ENCODE results near the gene CPXM1.
"Not testable (repeated sequence)": the region's sequence is repeated elsewhere in the genome, so short reads cannot be mapped to it uniquely, and the experiment has no call there.

Gene CPXM1

GRCh38 chr20:2799688-2800520 lies 523 bp downstream of the CPXM1 start:
- DNase-seq, result peak in 2 of 4 experiments; percentile 27 to 39

DNA sequence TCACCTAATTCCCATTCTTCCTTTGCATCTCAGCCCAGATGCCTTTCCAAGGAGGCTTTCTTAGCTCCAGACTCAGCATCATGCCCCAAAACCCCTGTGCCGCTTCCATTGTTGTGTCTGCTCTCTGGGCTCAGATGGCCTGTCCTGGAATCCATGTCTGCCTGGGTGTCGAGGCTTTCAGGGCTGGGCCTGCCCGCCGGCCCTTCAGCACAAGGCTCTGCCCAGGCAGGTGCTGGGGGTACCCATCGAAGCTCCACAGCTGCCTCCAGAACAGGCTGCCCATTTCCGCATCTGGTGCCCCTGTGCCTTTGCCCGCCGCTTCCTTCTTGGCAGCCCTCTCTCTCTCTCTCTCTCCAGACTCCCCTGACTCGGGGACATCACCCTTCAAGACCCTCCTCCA lies 1.2 kb downstream of the CPXM1 start:
- no peak for DNase-seq

DNA sequence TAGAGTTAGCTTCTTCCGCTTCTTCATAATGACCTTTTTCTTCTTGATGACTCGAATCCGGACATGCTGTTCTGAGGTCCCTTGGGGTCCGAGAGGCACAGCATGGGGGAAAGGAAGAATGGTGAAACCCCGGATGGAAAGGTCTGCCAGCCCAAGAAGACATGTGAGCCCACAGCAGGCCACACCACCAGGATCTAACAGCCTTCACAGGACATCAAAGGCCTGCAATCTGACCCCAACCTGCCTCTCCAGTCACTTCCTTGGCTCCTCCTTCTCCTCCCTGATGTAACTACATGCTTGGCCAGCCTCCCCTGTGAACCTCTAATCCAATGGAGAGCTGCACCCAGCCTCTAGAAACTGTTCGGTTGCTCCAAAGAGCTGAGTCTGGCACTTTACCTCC lies 1.6 kb downstream of the CPXM1 start:
- no peak for DNase-seq

- no peak for DNase-seq
Observed at GRCh38 chr20:2798095-2798805, 2.2 kb downstream of the CPXM1 start.

DNA sequence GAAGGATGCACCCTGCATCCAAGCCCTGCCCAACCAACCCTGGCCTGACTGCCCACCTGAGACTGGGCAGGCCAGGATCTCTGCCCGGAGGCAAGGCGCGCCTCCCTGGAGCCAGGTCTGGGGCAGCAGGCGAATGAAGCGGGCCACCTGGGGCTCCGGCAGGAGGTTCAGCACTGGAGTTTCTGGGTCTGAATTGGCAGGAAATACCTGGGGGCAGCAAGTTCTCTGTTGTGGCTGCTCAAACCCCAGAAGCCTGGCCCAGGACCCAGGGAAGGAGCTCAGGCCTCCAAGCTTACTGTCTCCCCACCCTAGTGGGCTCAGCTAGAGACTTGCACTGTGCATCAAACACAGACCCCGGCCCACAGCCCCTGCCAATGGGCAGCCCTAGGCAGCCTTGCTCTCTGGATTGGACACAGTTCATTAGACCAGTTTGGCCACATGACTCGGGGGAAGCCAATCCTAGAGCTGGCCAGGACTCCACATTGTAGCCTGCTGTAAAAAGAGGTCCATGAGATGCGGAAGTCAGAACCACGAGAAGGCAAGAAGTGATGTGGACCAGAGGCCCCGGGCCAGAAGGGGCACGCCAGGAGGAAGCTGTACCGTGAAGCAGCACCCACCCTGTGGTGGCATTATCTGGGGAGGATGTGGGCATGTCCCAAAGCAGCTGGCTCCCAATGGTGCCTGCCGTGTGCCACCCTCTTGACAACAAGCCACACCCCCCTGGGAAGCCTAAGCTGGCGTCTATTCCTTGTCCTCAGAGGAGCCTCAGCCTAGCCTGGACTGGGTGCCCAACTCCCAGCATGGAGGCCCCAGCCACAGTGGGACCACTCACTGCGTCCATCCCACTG lies 3.1 kb downstream of the CPXM1 start:
- no peak for DNase-seq

GRCh38 chr20:2796011-2796660 lies 4.3 kb downstream of the CPXM1 start:
- no peak for DNase-seq

GRCh38 chr20:2795451-2795850 lies 5.0 kb downstream of the CPXM1 start:
- no peak for DNase-seq

DNA sequence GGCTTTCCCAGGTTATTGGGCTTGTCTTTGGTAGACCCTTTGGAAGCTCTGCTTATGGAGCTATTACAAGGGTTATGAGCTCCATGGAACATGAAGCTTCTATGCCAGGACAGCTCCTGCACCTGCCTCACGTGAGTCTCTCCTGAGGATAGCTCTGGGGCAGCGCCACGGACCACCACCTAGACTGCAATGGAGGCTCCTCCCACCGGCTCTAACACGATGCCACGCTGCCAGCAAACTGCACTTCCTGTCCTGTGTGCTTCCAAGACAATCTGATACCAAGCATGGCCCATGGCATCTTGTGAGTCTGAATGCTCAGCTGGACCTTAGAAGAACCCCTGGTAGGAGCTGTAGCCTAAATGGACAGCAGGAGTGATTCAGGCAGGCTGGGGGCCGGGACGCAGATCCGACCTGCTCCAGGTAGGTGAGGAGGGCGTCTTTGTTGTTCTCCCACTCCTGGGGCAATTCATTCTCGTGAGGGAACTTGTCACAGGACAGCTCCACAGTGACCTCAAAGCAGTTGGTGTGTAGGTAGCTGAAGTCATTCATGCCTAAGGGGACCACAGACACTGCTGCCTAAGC lies 5.5 kb downstream of the CPXM1 start:
- no peak for DNase-seq

DNA sequence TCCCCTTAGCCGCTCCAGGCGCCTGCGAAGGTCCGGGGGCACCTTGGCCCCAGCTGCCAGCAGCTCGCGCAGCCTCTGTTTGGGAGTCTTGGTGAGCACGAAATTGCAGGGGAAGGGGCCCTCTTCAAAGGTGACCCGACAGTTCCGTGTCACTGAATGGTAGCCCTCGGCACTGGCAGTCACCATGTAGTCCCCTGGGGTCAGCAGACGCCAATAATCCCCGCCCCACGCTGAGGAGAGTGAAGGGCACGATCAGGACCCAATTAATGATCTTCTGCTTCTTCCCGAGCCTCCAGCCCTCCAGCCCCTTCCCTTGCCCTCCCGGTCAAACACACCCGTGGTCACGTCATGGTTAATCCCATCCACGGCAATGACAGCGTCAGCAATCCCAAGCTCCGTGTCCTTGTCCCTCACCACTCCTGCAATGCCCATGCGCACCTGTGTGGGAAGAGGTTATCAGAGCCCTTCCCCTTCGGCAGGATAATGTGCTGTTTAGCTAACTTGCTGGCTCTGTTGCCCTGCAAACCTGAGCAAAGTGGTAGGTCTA lies 6.2 kb downstream of the CPXM1 start:
- DNase-seq, result no peak

- DNase-seq, result no peak
Observed at GRCh38 chr20:2793471-2793870, 7.0 kb downstream of the CPXM1 start.

- DNase-seq, result no peak
Observed at GRCh38 chr20:2783908-2784566, 16.4 kb downstream of the CPXM1 start.

DNA sequence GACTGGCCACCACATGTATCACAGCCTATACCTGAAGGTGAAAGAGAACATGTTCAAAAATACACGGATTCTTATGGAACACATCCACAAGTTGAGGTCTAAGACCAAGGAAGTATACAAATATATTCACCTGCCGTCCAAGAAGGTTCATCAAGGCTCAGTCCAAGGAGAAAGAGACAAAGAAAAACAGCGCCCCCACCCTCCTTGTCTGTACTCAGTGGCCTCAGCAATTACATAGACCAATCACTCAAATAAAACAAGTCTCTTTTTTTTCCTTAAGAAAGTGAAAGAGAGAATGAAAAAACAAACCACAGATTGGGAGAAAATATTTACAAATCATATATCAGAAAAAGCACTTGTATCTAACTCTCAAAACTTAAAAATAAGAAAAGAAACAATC lies 19.5 kb downstream of the CPXM1 start:
- no peak for DNase-seq

GRCh38 chr20:2778602-2779321 lies 21.7 kb downstream of the CPXM1 start:
- DNase-seq, result no peak

DNA sequence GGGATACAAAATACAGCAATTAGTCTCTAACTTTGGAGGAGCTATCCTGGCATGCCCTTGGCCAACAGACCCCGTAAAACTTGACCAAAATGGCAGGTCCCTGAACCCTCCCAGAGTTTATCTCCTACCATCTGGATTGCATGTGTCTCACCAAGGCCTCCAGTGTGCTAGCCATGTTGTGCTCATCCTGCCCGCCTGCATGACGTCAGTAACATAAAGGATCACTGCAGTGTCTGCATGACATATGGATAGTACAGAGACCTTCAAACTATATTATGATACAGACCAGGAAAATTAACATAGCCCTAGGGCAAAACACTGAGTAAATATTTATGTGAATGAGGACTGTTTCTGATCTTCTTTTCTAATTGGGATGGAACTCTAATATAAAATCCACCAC lies 25.3 kb downstream of the CPXM1 start:
- no peak for DNase-seq

DNA sequence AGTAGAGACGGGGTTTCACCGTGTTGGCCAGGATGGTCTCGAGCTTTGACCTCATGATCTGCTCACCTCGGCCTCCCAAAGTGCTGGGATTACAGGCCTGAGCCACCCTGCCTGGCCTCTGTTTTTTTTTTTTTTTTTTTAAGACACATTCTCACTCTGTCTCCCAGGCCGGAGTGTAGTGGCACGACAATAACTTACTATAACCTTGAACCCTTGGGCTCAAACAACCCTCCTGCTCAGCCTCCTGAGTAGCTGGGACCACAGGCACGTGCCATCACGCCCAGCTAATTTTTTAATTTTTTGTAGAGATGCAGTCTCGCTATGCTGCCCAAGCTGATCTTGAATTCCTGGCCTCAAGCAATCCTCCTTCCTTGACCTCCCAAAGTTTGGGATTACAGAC lies 26.6 kb downstream of the CPXM1 start:
- DNase-seq, result no peak

GRCh38 chr20:2771631-2772080 lies 28.8 kb downstream of the CPXM1 start:
- no peak for DNase-seq

DNA sequence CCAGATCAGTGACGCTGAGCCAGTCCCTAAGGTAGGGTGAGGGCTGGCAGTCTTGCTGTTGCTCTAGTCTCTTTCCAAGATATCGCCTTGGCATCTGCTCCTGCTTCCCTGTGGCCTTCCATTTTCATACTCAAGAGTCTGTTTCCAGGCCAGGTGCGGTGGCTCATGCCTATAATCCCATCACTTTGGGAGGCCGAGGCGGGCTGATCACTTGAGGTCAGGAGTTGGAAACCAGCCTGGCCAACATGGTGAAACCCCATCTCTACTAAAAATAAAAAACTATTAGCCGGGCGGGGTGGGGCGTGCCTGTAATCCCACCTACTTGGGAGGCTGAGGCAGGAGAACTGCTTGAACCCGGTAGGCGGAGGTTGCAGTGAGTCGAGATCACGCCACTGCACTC lies 30.3 kb downstream of the CPXM1 start:
- not testable (repeated sequence) for DNase-seq

- DNase-seq, result no peak
Observed at GRCh38 chr20:2768632-2769015, 31.8 kb downstream of the CPXM1 start.

GRCh38 chr20:2767768-2768631 lies 32.4 kb downstream of the CPXM1 start:
- DNase-seq, result no peak

GRCh38 chr20:2763186-2763585 lies 37.2 kb downstream of the CPXM1 start:
- DNase-seq, result no peak

Data from suppressor macrophage (primary cell).